Measurements from ENCODE around the gene ITGA3.
"Not testable (repeated sequence)": the region's sequence is repeated elsewhere in the genome, so short reads cannot be mapped to it uniquely, and the experiment has no call there.

The ITGA3 gene

GRCh38 chr17:50052822-50053653 lies 2.9 kb upstream of the ITGA3 start:
- no peak for DNase-seq (ENCODE audit: low read depth)

- no peak for DNase-seq (ENCODE audit: low read depth)
These were observed 2.3 kb upstream of the ITGA3 start for GRCh38 chr17:50053654-50053960.

- DNase-seq (ENCODE audit: low read depth) = no peak
These were observed 870 bp upstream of the ITGA3 start for GRCh38 chr17:50055055-50055425.

GRCh38 chr17:50056217-50056960 lies 479 bp downstream of the ITGA3 start:
- peak; percentile 47 for DNase-seq (ENCODE audit: low read depth)

GRCh38 chr17:50056961-50057330 lies 1.0 kb downstream of the ITGA3 start:
- DNase-seq (ENCODE audit: low read depth) = peak; percentile 56

GRCh38 chr17:50057521-50057991 lies 1.6 kb downstream of the ITGA3 start:
- DNase-seq (ENCODE audit: low read depth) = no peak

- DNase-seq (ENCODE audit: low read depth) = no peak
These were observed 2.5 kb downstream of the ITGA3 start for GRCh38 chr17:50058296-50058953.

- DNase-seq (ENCODE audit: low read depth) = no peak
These were observed 3.3 kb downstream of the ITGA3 start for GRCh38 chr17:50059256-50059655.

GRCh38 chr17:50059759-50060273 lies 3.9 kb downstream of the ITGA3 start:
- DNase-seq (ENCODE audit: low read depth) = peak; percentile 39

GRCh38 chr17:50060951-50061712 lies 5.2 kb downstream of the ITGA3 start:
- DNase-seq (ENCODE audit: low read depth) = peak; percentile 77

GRCh38 chr17:50061713-50062045 lies 5.8 kb downstream of the ITGA3 start:
- not testable (repeated sequence) for DNase-seq (ENCODE audit: low read depth)

- DNase-seq (ENCODE audit: low read depth) = peak; percentile 94
These were observed 6.7 kb downstream of the ITGA3 start for GRCh38 chr17:50062293-50063243.

- no peak for DNase-seq (ENCODE audit: low read depth)
These were observed 7.8 kb downstream of the ITGA3 start for GRCh38 chr17:50063561-50064252.

- DNase-seq (ENCODE audit: low read depth) = peak; percentile 91
These were observed 8.5 kb downstream of the ITGA3 start for GRCh38 chr17:50064253-50065001.

GRCh38 chr17:50065056-50065455 lies 9.1 kb downstream of the ITGA3 start:
- peak; percentile 37 for DNase-seq (ENCODE audit: low read depth)

- DNase-seq (ENCODE audit: low read depth) = no peak
These were observed 11.1 kb downstream of the ITGA3 start for GRCh38 chr17:50066995-50067394.

- no peak for DNase-seq (ENCODE audit: low read depth)
These were observed 12.1 kb downstream of the ITGA3 start for GRCh38 chr17:50067996-50068395.

GRCh38 chr17:50070908-50071680 lies 15.2 kb downstream of the ITGA3 start:
- no peak for DNase-seq (ENCODE audit: low read depth)

- no peak for DNase-seq (ENCODE audit: low read depth)
These were observed 15.8 kb downstream of the ITGA3 start for GRCh38 chr17:50071692-50072091.

All from fibroblast of gingiva (primary cell).